H1 (cell line): ENCODE results near the gene NBDY. TPM values are rescaled to one million over a fixed set of nuclear protein-coding genes. Genes with fewer than 3 reads are reported as not detected.
A peak's percentile ranks its signal among the peaks of the same experiment; 100 is the strongest.

Source experiments
- CTCF ChIA-PET: fragments of 300-600 bp; sonication (Branson Sonifier 250); formaldehyde crosslinking; loops from one replicate; lab custom pipeline; 2021; ENCODE audit not compliant: partially characterized antibody; lab: Charles Lee
- POLR2A ChIA-PET: fragments of 300-600 bp; sonication (Branson Sonifier 250); formaldehyde crosslinking; loops from one replicate; lab custom pipeline; 2021; ENCODE audit warnings: inconsistent platforms; ENCODE audit not compliant: partially characterized antibody; lab: Charles Lee
- DNase-seq, 2 experiments: peaks; one replicate each; pipeline versions ENCODE4 v3.0.0 to v3.0.0-alpha.2; 2010 to 2022; ENCODE audit warnings: low spot score in 2 of 2, low read depth in 1 of 2, mixed read lengths in 1 of 2
- FAIRE-seq: peaks from 2 replicates; lab custom pipeline; 2011; peaks lifted over from hg19 to GRCh38; lab: Jason Lieb, UNC
- H2AFZ ChIP-seq: 2 replicates; pipeline ENCODE4 v1.8.1; 2012; ENCODE audit warnings: low read length, inconsistent platforms
- H2AK5ac ChIP-seq: 2 replicates; pipeline ENCODE4 v1.6.1; 2013; ENCODE audit warnings: low read depth, low read length
- H2BK120ac ChIP-seq: replicated peaks from 2 replicates; pipeline ENCODE3; 2013; ENCODE audit warnings: low read depth, low read length, inconsistent platforms
- H2BK12ac ChIP-seq: 2 replicates; pipeline ENCODE4 v1.6.1; 2013; ENCODE audit warnings: low read depth, low read length
- H2BK15ac ChIP-seq: 2 replicates; pipeline ENCODE4 v1.6.1; 2013; ENCODE audit warnings: low read length
- H2BK20ac ChIP-seq: 2 replicates; pipeline ENCODE4 v1.6.1; 2013; ENCODE audit warnings: low read length
- H2BK5ac ChIP-seq: 2 replicates; pipeline ENCODE4 v1.6.1; 2013; ENCODE audit warnings: low read depth, low read length
- H3K14ac ChIP-seq: 2 replicates; pipeline ENCODE4 v1.6.1; 2013; ENCODE audit warnings: inconsistent platforms; ENCODE audit not compliant: insufficient read length
- H3K18ac ChIP-seq: 2 replicates; pipeline ENCODE4 v1.6.1; 2013; ENCODE audit warnings: low read length; ENCODE audit errors: extremely low read depth
- H3K23ac ChIP-seq: 2 replicates; pipeline ENCODE4 v1.6.1; 2013; ENCODE audit warnings: inconsistent platforms; ENCODE audit not compliant: insufficient read length
- H3K23me2 ChIP-seq: 2 replicates; pipeline ENCODE4 v1.6.1; 2013; ENCODE audit warnings: low read depth, low read length
- H3K27ac ChIP-seq: 2 replicates; pipeline ENCODE4 v1.6.1; 2011; ENCODE audit warnings: low read depth, low read length, inconsistent platforms
- H3K27me3 ChIP-seq, 4 experiments: replicated peaks in 1 of 4; 1 replicate in 1 of 4; 2 replicates in 3 of 4; pipeline versions ENCODE4 v1.6.1 to v1.8.1; 2011 to 2013; ENCODE audit warnings: low read length in 3 of 4, mild to moderate bottlenecking in 3 of 4, inconsistent platforms in 2 of 4, mixed read lengths in 2 of 4, moderate library complexity in 1 of 4; ENCODE audit not compliant: control insufficient read depth in 3 of 4, insufficient read depth in 3 of 4; ENCODE audit errors: extremely low read depth in 1 of 4
- H3K36me3 ChIP-seq, 4 experiments: 2 replicates each; pipeline versions ENCODE4 v1.6.1 to v1.8.1; 2011 to 2013; ENCODE audit warnings: mild to moderate bottlenecking in 4 of 4, low read length in 3 of 4, moderate library complexity in 2 of 4, control low read depth in 1 of 4, inconsistent platforms in 1 of 4; ENCODE audit not compliant: insufficient read depth in 4 of 4, control insufficient read depth in 2 of 4
- H3K4ac ChIP-seq: replicated peaks from 2 replicates; pipeline ENCODE3; 2013; ENCODE audit warnings: low read length, low read depth, mixed read lengths, inconsistent platforms; ENCODE audit not compliant: insufficient read length
- H3K4me1 ChIP-seq, 4 experiments: replicated peaks in 1 of 4; 1 replicate in 1 of 4; 2 replicates in 3 of 4; pipeline versions ENCODE4 v1.6.1 to v1.8.1; 2011 to 2013; ENCODE audit warnings: low read length in 3 of 4, inconsistent platforms in 2 of 4, mixed read lengths in 1 of 4; ENCODE audit not compliant: insufficient read depth in 4 of 4, control insufficient read depth in 3 of 4
- H3K4me2 ChIP-seq, 2 experiments: 2 replicates each; pipeline versions ENCODE4 v1.6.1 to v1.8.1; 2011 to 2013; ENCODE audit warnings: low read depth in 2 of 2, low read length in 2 of 2, control low read depth in 1 of 2, inconsistent platforms in 1 of 2, mild to moderate bottlenecking in 1 of 2; ENCODE audit not compliant: insufficient read depth in 1 of 2
- H3K4me3 ChIP-seq, 4 experiments: fragments of 200-600, 300-600 bp in 1 of 4; sonication (generic), shearing (Covaris generic), sonication (Bioruptor Twin) in 1 of 4; 2 replicates each; pipeline versions ENCODE4 v1.5.1 to v1.8.1; 2011 to 2016; ENCODE audit warnings: low read length in 4 of 4, low read depth in 3 of 4, control low read depth in 2 of 4, inconsistent platforms in 2 of 4, mild to moderate bottlenecking in 2 of 4, mixed read lengths in 1 of 4, moderate library complexity in 1 of 4; ENCODE audit not compliant: insufficient read depth in 2 of 4; ENCODE audit errors: extremely low read depth in 1 of 4
- H3K56ac ChIP-seq: replicated peaks from 2 replicates; pipeline ENCODE3; 2013; ENCODE audit warnings: low read depth, mild to moderate bottlenecking, mixed read lengths, low read length, inconsistent platforms; ENCODE audit not compliant: insufficient read length
- H3K79me1 ChIP-seq: 2 replicates; pipeline ENCODE4 v1.6.1; 2013; ENCODE audit warnings: low read depth, low read length, control low read depth
- H3K79me2 ChIP-seq, 2 experiments: 2 replicates each; pipeline versions ENCODE4 v1.6.1 to v1.8.1; 2012 to 2013; ENCODE audit warnings: low read length in 2 of 2, mild to moderate bottlenecking in 2 of 2, inconsistent platforms in 1 of 2; ENCODE audit not compliant: insufficient read depth in 2 of 2, control insufficient read depth in 1 of 2
- H3K9ac ChIP-seq, 4 experiments: replicated peaks in 1 of 4; 1 replicate in 1 of 4; 2 replicates in 3 of 4; pipeline versions ENCODE4 v1.6.1 to v1.8.1; 2011 to 2013; ENCODE audit warnings: low read depth in 3 of 4, low read length in 3 of 4, control low read depth in 2 of 4, mild to moderate bottlenecking in 2 of 4, moderate library complexity in 2 of 4, inconsistent platforms in 1 of 4; ENCODE audit errors: extremely low read depth in 1 of 4
- H3K9me3 ChIP-seq, 2 experiments: 2 replicates each; pipeline versions ENCODE4 v1.6.1 to v1.8.1; 2012 to 2013; ENCODE audit warnings: mild to moderate bottlenecking in 2 of 2, moderate library complexity in 2 of 2, control low read depth in 1 of 2, inconsistent platforms in 1 of 2, low read depth in 1 of 2, low read length in 1 of 2, mixed read lengths in 1 of 2; ENCODE audit not compliant: insufficient read depth in 2 of 2
- H4K20me1 ChIP-seq, 2 experiments: replicated peaks in 1 of 2; 2 replicates each; pipeline versions ENCODE3 to v1.8.1; 2011 to 2013; ENCODE audit warnings: inconsistent platforms in 2 of 2, low read length in 2 of 2, mild to moderate bottlenecking in 1 of 2; ENCODE audit not compliant: insufficient read depth in 2 of 2, control insufficient read depth in 1 of 2
- H4K5ac ChIP-seq: 2 replicates; pipeline ENCODE4 v1.6.1; 2013; ENCODE audit warnings: low read length, low read depth, mixed read lengths, inconsistent platforms; ENCODE audit not compliant: insufficient read length
- H4K8ac ChIP-seq: 2 replicates; pipeline ENCODE4 v1.8.0; 2013; ENCODE audit warnings: mild to moderate bottlenecking, moderate library complexity, low read length, inconsistent platforms; ENCODE audit not compliant: insufficient read depth; ENCODE audit errors: extremely low read depth
- H4K91ac ChIP-seq: replicated peaks from 2 replicates; pipeline ENCODE3; 2013; ENCODE audit warnings: low read length, mixed read lengths, inconsistent platforms; ENCODE audit not compliant: insufficient read length
- BCL11A ChIP-seq, 2 experiments: IDR thresholded peaks; one replicate each; pipeline ENCODE4 v1.6.1; 2011; ENCODE audit warnings: low read depth in 2 of 2, low read length in 2 of 2, mild to moderate bottlenecking in 2 of 2
- BRCA1 ChIP-seq: IDR thresholded peaks from 2 replicates; pipeline ENCODE4 v1.6.1; 2012; ENCODE audit warnings: low read depth, low read length, improper control_type of control experiment
- CTBP2 ChIP-seq: IDR thresholded peaks from 2 replicates; pipeline ENCODE4 v1.7.0; 2011; ENCODE audit warnings: borderline replicate concordance, mild to moderate bottlenecking, moderate library complexity, mixed read lengths, low read length; ENCODE audit not compliant: insufficient read depth, insufficient read length
- E2F6 ChIP-seq: IDR thresholded peaks from 2 replicates; pipeline ENCODE4 v1.6.1; 2012; ENCODE audit warnings: inconsistent platforms
- EGR1 ChIP-seq: IDR thresholded peaks from 2 replicates; pipeline ENCODE4 v1.6.1; 2011; ENCODE audit warnings: low read depth, low read length, borderline replicate concordance
- FOSL1 ChIP-seq: IDR thresholded peaks from 2 replicates; pipeline ENCODE4 v1.6.1; 2011; ENCODE audit warnings: mild to moderate bottlenecking, low read depth, low read length, moderate library complexity; ENCODE audit not compliant: insufficient read depth
- GABPA ChIP-seq: IDR thresholded peaks from 2 replicates; pipeline ENCODE4 v1.6.1; 2011; ENCODE audit warnings: mild to moderate bottlenecking, low read length, moderate library complexity, borderline replicate concordance; ENCODE audit not compliant: insufficient read depth
- GTF2F1 ChIP-seq: IDR thresholded peaks from 2 replicates; pipeline ENCODE4 v1.6.1; 2012; ENCODE audit warnings: low read depth, low read length, improper control_type of control experiment, borderline replicate concordance
- KDM4A ChIP-seq: IDR thresholded peaks from one replicate; pipeline ENCODE4 v1.7.1; 2012; ENCODE audit warnings: low read depth, mild to moderate bottlenecking, moderate library complexity, low read length, inconsistent platforms; ENCODE audit not compliant: severe bottlenecking
- RXRA ChIP-seq: IDR thresholded peaks from 2 replicates; pipeline ENCODE4 v1.6.1; 2011; ENCODE audit warnings: low read depth, mild to moderate bottlenecking, low read length, moderate library complexity; ENCODE audit not compliant: insufficient read depth
- SP4 ChIP-seq: IDR thresholded peaks from 2 replicates; pipeline ENCODE4 v1.6.1; 2012; ENCODE audit warnings: low read length, inconsistent platforms
- SUZ12 ChIP-seq: fragments of 200-600 bp; sonication (generic); IDR thresholded peaks from 2 replicates; pipeline ENCODE4 v1.6.1; 2012; ENCODE audit warnings: mild to moderate bottlenecking, inconsistent platforms, low read length, moderate library complexity, mixed read lengths
- YY1 ChIP-seq: IDR thresholded peaks from 2 replicates; pipeline ENCODE4 v1.6.1; 2011; ENCODE audit warnings: low read depth, mild to moderate bottlenecking, low read length
- WGBS, 2 experiments: shearing (Covaris generic) in 1 of 2; methylation state at CpG; one replicate each; pipeline versions ENCODE4 v1.1.6 to v1.1.7; 2013 to 2015; ENCODE audit warnings: low lambda C conversion rate in 2 of 2, mixed read lengths in 2 of 2, inconsistent platforms in 1 of 2, low coverage in 1 of 2, missing lambda C conversion rate in 1 of 2; ENCODE audit not compliant: insufficient replicate concordance in 2 of 2, insufficient coverage in 1 of 2, insufficient read length in 1 of 2; ENCODE audit errors: extremely low coverage in 1 of 2, missing lambda C conversion rate in 1 of 2; 5-methylcytosine and 5-hydroxymethylcytosine counted together
- polyA plus RNA-seq, 7 experiments: library from polyadenylated mRNA; depleted of rRNA in 3 of 7; stranded (reverse) in 5 of 7; unstranded in 2 of 7; fragments of >200 nt in 5 of 7; fragments of 200-250 nt in 2 of 7; gene quantifications; 1 replicate in 5 of 7; 2 replicates in 1 of 7; 4 replicates in 1 of 7; pipeline versions ENCODE4 v1.2.1 to v1.2.3, GENCODE V29; 2011 to 2013; ENCODE audit warnings: missing spikeins in 2 of 7, mixed read lengths in 2 of 7
- total RNA-seq: library from RNA; stranded (reverse); fragmentation: NEBNext Ultra II Directional; extraction: Animal tissue kit (Norgen Biotek cat#: 25700); gene quantifications from 2 replicates; pipeline ENCODE4 v1.2.1, GENCODE V29; 2021

NBDY gene
- total and polyA plus RNA-seq, 2 of the 8 experiments (the other 6 are each of a cell fraction or from before 2014, with no cell fraction given): 42.3 to 57.8 TPM

- no peak overlapping the region for H3K27ac ChIP-seq
- no peak overlapping the region for H2BK20ac ChIP-seq
- no peak overlapping the region for H3K18ac ChIP-seq
- no peak overlapping the region for H3K4me2 ChIP-seq
- WGBS, 2 experiments: 100% methylated on average over 12 of the region's 14 CpGs; no CpG with 5 or more reads in 1 of the 2 experiments
- H3K14ac ChIP-seq: no peak overlapping the region
- no peak overlapping the region for H2AFZ ChIP-seq
- no peaks in the 10 kb centered on the region for H4K20me1 ChIP-seq
- H3K79me1 ChIP-seq: no peaks in the 10 kb centered on the region
- no peak overlapping the region for H4K8ac ChIP-seq
- H3K27me3 ChIP-seq: no peaks in the 10 kb centered on the region
- no peak overlapping the region for H3K9ac ChIP-seq
- POLR2A ChIA-PET: no interaction called here
- no peak overlapping the region for H3K56ac ChIP-seq
- H2BK15ac ChIP-seq: no peak overlapping the region
- H4K91ac ChIP-seq: no peak overlapping the region
- peak in 1 of 2 experiments; percentile 6 for DNase-seq
- CTCF ChIA-PET: no interaction called here
- H4K5ac ChIP-seq: no peak overlapping the region
- H3K4me3 ChIP-seq: no peak overlapping the region
- H2BK12ac ChIP-seq: no peak overlapping the region
- no peaks in the 10 kb centered on the region for H3K4me1 ChIP-seq
- FAIRE-seq: no peak
- H3K9me3 ChIP-seq: no peaks in the 10 kb centered on the region
- H2BK120ac ChIP-seq: no peak overlapping the region
- no peak overlapping the region for H2BK5ac ChIP-seq
- H3K23me2 ChIP-seq: no peaks in the 10 kb centered on the region
- no peaks in the 10 kb centered on the region; a peak in 1 of 4 replicates for H3K79me2 ChIP-seq
- no peak overlapping the region for H2AK5ac ChIP-seq
- no peak overlapping the region for H3K4ac ChIP-seq
- H3K36me3 ChIP-seq: no peaks in the 10 kb centered on the region; a peak in 1 of 8 replicates
- no peak overlapping the region for H3K23ac ChIP-seq
- no peak for TF ChIP-seq BCL11A (IDR thresholded peaks at IDR 0.05; ENCODE audit: low read depth in 2 of 2, low read length in 2 of 2)
- no peak for TF ChIP-seq KDM4A
- TF ChIP-seq EGR1: no peak
- no peak for TF ChIP-seq RXRA
- no peak for TF ChIP-seq E2F6
- TF ChIP-seq SP4: no peak
- TF ChIP-seq GTF2F1: no peak
- TF ChIP-seq YY1: no peak
- TF ChIP-seq FOSL1: no peak
- no peak for TF ChIP-seq CTBP2
- no peak for TF ChIP-seq BRCA1
- no peak for TF ChIP-seq SUZ12
- no peak for TF ChIP-seq GABPA
These were observed 66.3 kb downstream of the NBDY start for GRCh38 chrX:56795309-56795868.
